Measurements from ENCODE around the gene HP. TPM values are rescaled to one million over a fixed set of nuclear protein-coding genes. Genes with fewer than 3 reads are reported as not detected.

Gene HP
- total and polyA plus RNA-seq, 2 of the 4 experiments (the other 2 are of a cell fraction): not detected

DNA sequence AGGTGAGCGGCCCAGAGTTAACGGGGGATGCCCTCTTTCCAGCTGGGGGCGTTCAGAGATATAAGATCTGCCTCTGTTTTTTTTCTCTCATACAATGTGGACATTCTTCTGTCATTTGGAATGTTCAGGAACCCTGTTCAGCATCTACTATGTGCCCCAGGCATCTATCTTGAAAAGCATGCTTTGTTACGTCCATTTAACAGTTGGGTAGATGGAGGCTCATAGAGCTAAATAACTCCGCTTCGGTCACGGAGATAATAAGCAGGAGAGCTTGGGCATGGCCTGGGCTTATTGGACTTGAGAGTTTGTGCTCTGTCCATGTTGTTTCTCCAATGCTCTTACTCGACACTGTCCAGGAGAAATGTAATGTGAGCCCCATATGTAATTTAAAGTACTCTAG is 39.6 kb upstream of the HP start:
- intact Hi-C loops (cut with micrococcal nuclease) (no loop called here), dilution Hi-C loops (cut with HindIII; ENCODE audit: low sequenced_read_pairs, unreplicated experiment) (no loop called here), in situ Hi-C loops (cut with MboI; ENCODE audit: low sequenced_read_pairs) (no loop called here)
- no peak overlapping the region for H2AFZ ChIP-seq (replicated peaks; ENCODE audit: low read length, poor library complexity)
- DNase-seq (no peak), ATAC-seq (ENCODE audit: low read depth) (no peak)
- no TSS peak for BruUV-seq (replicated peaks)
- no peak overlapping the region for H4K5ac ChIP-seq (ENCODE audit: low read depth, low read length)
- no peak for TF ChIP-seq POLR2A (IDR thresholded peaks at IDR 0.05; ENCODE audit: low read depth, low read length)
- no peak for TF ChIP-seq BHLHE40 (IDR thresholded peaks at IDR 0.05; ENCODE audit: low read depth, low read length)
- TF ChIP-seq RCOR1 (IDR thresholded peaks at IDR 0.05; ENCODE audit: insufficient replicate concordance, low read length): no peak
- no peak for TF ChIP-seq FOS (IDR thresholded peaks at IDR 0.05; ENCODE audit: low read depth, low read length)
- no peak for TF ChIP-seq MXI1 (IDR thresholded peaks at IDR 0.05; ENCODE audit: borderline replicate concordance, low read depth, low read length)
- TF ChIP-seq, protein P1, sequence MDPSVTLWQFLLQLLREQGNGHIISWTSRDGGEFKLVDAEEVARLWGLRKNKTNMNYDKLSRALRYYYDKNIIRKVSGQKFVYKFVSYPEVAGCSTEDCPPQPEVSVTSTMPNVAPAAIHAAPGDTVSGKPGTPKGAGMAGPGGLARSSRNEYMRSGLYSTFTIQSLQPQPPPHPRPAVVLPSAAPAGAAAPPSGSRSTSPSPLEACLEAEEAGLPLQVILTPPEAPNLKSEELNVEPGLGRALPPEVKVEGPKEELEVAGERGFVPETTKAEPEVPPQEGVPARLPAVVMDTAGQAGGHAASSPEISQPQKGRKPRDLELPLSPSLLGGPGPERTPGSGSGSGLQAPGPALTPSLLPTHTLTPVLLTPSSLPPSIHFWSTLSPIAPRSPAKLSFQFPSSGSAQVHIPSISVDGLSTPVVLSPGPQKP (IDR thresholded peaks at IDR 0.05; ENCODE audit: borderline replicate concordance, low read depth, low read length): no peak
- TF ChIP-seq SMC3 (IDR thresholded peaks at IDR 0.05; ENCODE audit: low read depth, low read length): no peak
- TF ChIP-seq RFX5 (IDR thresholded peaks at IDR 0.05; ENCODE audit: low read depth, low read length): no peak
- TF ChIP-seq MAFK (IDR thresholded peaks at IDR 0.05; ENCODE audit: low read depth, low read length): no peak
- no peak for TF ChIP-seq RAD21 (IDR thresholded peaks at IDR 0.05; ENCODE audit: low read length)
- TF ChIP-seq NFE2L2 (IDR thresholded peaks at IDR 0.05; ENCODE audit: low read depth, low read length): no peak
- TF ChIP-seq MAZ (IDR thresholded peaks at IDR 0.05; ENCODE audit: borderline replicate concordance, low read depth, low read length): no peak
- no peak for TF ChIP-seq CHD1 (IDR thresholded peaks at IDR 0.05; ENCODE audit: low read depth, low read length)
- TF ChIP-seq CEBPB (IDR thresholded peaks at IDR 0.05; ENCODE audit: low read depth, low read length): no peak
- TF ChIP-seq, protein P2, sequence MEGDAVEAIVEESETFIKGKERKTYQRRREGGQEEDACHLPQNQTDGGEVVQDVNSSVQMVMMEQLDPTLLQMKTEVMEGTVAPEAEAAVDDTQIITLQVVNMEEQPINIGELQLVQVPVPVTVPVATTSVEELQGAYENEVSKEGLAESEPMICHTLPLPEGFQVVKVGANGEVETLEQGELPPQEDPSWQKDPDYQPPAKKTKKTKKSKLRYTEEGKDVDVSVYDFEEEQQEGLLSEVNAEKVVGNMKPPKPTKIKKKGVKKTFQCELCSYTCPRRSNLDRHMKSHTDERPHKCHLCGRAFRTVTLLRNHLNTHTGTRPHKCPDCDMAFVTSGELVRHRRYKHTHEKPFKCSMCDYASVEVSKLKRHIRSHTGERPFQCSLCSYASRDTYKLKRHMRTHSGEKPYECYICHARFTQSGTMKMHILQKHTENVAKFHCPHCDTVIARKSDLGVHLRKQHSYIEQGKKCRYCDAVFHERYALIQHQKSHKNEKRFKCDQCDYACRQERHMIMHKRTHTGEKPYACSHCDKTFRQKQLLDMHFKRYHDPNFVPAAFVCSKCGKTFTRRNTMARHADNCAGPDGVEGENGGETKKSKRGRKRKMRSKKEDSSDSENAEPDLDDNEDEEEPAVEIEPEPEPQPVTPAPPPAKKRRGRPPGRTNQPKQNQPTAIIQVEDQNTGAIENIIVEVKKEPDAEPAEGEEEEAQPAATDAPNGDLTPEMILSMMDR (conservative IDR thresholded peaks at IDR 0.05; ENCODE audit: low read depth, low read length): no peak
- TF ChIP-seq, protein P3, sequence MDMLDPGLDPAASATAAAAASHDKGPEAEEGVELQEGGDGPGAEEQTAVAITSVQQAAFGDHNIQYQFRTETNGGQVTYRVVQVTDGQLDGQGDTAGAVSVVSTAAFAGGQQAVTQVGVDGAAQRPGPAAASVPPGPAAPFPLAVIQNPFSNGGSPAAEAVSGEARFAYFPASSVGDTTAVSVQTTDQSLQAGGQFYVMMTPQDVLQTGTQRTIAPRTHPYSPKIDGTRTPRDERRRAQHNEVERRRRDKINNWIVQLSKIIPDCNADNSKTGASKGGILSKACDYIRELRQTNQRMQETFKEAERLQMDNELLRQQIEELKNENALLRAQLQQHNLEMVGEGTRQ (IDR thresholded peaks at IDR 0.05; ENCODE audit: low read depth, low read length): no peak
- no peak overlapping the region for H3K56ac ChIP-seq (ENCODE audit: extremely low read depth, insufficient read depth, low read length)
- H3K79me1 ChIP-seq (ENCODE audit: low read depth in 1 of 2, low read length in 2 of 2): peaks cover 4% of the 10 kb centered on the region in 2 experiments; a peak in 2 of 4 replicates
- no peak overlapping the region for H4K91ac ChIP-seq (ENCODE audit: insufficient read depth, low read depth, low read length)
- no peaks in the 10 kb centered on the region for H3K9me1 ChIP-seq (ENCODE audit: insufficient read depth, low read length)
- no peak overlapping the region for H2BK120ac ChIP-seq (ENCODE audit: low read depth, low read length)
- no peak overlapping the region for H2BK15ac ChIP-seq (ENCODE audit: low read depth, low read length)
- H2AK9ac ChIP-seq (replicated peaks; ENCODE audit: low read depth, low read length, poor library complexity): no peak overlapping the region
- peaks cover 5% of the 10 kb centered on the region for H3K36me3 ChIP-seq (ENCODE audit: control insufficient read depth, insufficient read depth, low read length)
- no peak overlapping the region for H3K4me2 ChIP-seq (ENCODE audit: low read depth, low read length)
- no peak overlapping the region for H2BK20ac ChIP-seq (ENCODE audit: low read depth, low read length)
- no peak overlapping the region for H3K4ac ChIP-seq (ENCODE audit: low read depth, low read length)
- 96% methylated on average over 5 of the region's 8 CpGs; no CpG with 5 or more reads in 1 of the 2 experiments for WGBS, 2 experiments (ENCODE audit: extremely low coverage in 2 of 2, insufficient read length in 1 of 2)
- no peak overlapping the region for H2AK5ac ChIP-seq (ENCODE audit: low read depth, low read length)
- H3K9ac ChIP-seq (ENCODE audit: low read depth, low read length): no peak overlapping the region
- H3K4me1 ChIP-seq (ENCODE audit: control insufficient read depth, insufficient read depth, low read length): no peaks in the 10 kb centered on the region
- no peak overlapping the region for H3K18ac ChIP-seq (ENCODE audit: low read depth, low read length)
- ChIA-PET POLR2A (ENCODE audit: unreplicated experiment) (no interaction called here), CTCF (no interaction called here)
- no peak overlapping the region for H3K4me3 ChIP-seq (ENCODE audit: insufficient read depth, low read depth, low read length)
- H3K9me3 ChIP-seq (ENCODE audit: control insufficient read depth, insufficient read depth, low read length): no peaks in the 10 kb centered on the region
- H4K20me1 ChIP-seq (ENCODE audit: insufficient read depth, low read length): no peaks in the 10 kb centered on the region
- H2BK5ac ChIP-seq (ENCODE audit: low read depth, low read length, poor library complexity, severe bottlenecking): no peak overlapping the region
- H3K23ac ChIP-seq (ENCODE audit: low read depth, low read length): no peak overlapping the region
- no peak overlapping the region for H3K14ac ChIP-seq (replicated peaks; ENCODE audit: low read depth, low read length)
- H3K27me3 ChIP-seq (ENCODE audit: control insufficient read depth, insufficient read depth, low read length): no peaks in the 10 kb centered on the region
- no peak overlapping the region for H3K27ac ChIP-seq (ENCODE audit: insufficient read depth, low read length)
- H4K8ac ChIP-seq (ENCODE audit: low read depth in 2 of 2, low read length in 2 of 2): no peak overlapping the region

All from IMR-90 (cell line).